ENCODE measurements around the gene GPR158. TPM values are rescaled to one million over a fixed set of nuclear protein-coding genes. Genes with fewer than 3 reads are reported as not detected.

Gene GPR158
- total RNA-seq, 2 experiments from 2014 or later: not detected

GRCh38 chr10:25508112-25508815 lies 333.5 kb downstream of the GPR158 start:
- H3K27me3 Mint-ChIP-seq: no peaks in the 10 kb centered on the region
- no peaks in the 10 kb centered on the region for H3K4me1 Mint-ChIP-seq
- no peaks in the 10 kb centered on the region for H3K36me3 Mint-ChIP-seq
- H3K9me3 Mint-ChIP-seq: no peaks in the 10 kb centered on the region
- no peak for DNase-seq
- no peak overlapping the region for H3K27ac Mint-ChIP-seq
- H3K4me3 Mint-ChIP-seq: no peak overlapping the region

- no peaks in the 10 kb centered on the region for H3K27me3 Mint-ChIP-seq
- no peak for DNase-seq
- H3K4me1 Mint-ChIP-seq: no peaks in the 10 kb centered on the region
- H3K36me3 Mint-ChIP-seq: no peaks in the 10 kb centered on the region
- H3K9me3 Mint-ChIP-seq: no peaks in the 10 kb centered on the region
- H3K27ac Mint-ChIP-seq: no peak overlapping the region
- no peak overlapping the region for H3K4me3 Mint-ChIP-seq
Measured at GRCh38 chr10:25509151-25509550, 334.4 kb downstream of the GPR158 start.

GRCh38 chr10:25522294-25522693 lies 347.5 kb downstream of the GPR158 start:
- no peak for DNase-seq
- Mint-ChIP-seq H3K36me3 (peaks cover 2% of the 10 kb centered on the region), H3K9me3 (peaks cover 3% of the 10 kb centered on the region), H3K27ac (no peak overlapping the region), H3K4me1 (no peaks in the 10 kb centered on the region), H3K4me3 (no peak overlapping the region), H3K27me3 (no peaks in the 10 kb centered on the region)

- DNase-seq: no peak
- Mint-ChIP-seq H3K4me3 (no peak overlapping the region), H3K27ac (no peak overlapping the region), H3K9me3 (peaks cover 3% of the 10 kb centered on the region), H3K4me1 (no peaks in the 10 kb centered on the region), H3K36me3 (peaks cover 2% of the 10 kb centered on the region), H3K27me3 (no peaks in the 10 kb centered on the region)
Measured at GRCh38 chr10:25522946-25523608, 348.3 kb downstream of the GPR158 start.

GRCh38 chr10:25530306-25530705 lies 355.5 kb downstream of the GPR158 start:
- H3K9me3 Mint-ChIP-seq: peaks cover 1% of the 10 kb centered on the region
- H3K36me3 Mint-ChIP-seq: no peaks in the 10 kb centered on the region
- DNase-seq: no peak
- no peak overlapping the region for H3K4me3 Mint-ChIP-seq
- no peak overlapping the region for H3K27ac Mint-ChIP-seq
- no peaks in the 10 kb centered on the region for H3K27me3 Mint-ChIP-seq
- no peaks in the 10 kb centered on the region for H3K4me1 Mint-ChIP-seq

- H3K4me3 Mint-ChIP-seq: no peak overlapping the region
- peaks cover 1% of the 10 kb centered on the region for H3K9me3 Mint-ChIP-seq
- H3K27ac Mint-ChIP-seq: no peak overlapping the region
- H3K4me1 Mint-ChIP-seq: no peaks in the 10 kb centered on the region
- no peaks in the 10 kb centered on the region for H3K27me3 Mint-ChIP-seq
- no peaks in the 10 kb centered on the region for H3K36me3 Mint-ChIP-seq
- no peak for DNase-seq
Measured at GRCh38 chr10:25531457-25532061, 356.8 kb downstream of the GPR158 start.

- H3K36me3 Mint-ChIP-seq: no peaks in the 10 kb centered on the region
- peaks cover 1% of the 10 kb centered on the region for H3K9me3 Mint-ChIP-seq
Measured at GRCh38 chr10:25532213-25532612, 357.4 kb downstream of the GPR158 start.

GRCh38 chr10:25536027-25536426 lies 361.2 kb downstream of the GPR158 start:
- no peak for DNase-seq
- Mint-ChIP-seq H3K27me3 (no peaks in the 10 kb centered on the region), H3K9me3 (peaks cover 3% of the 10 kb centered on the region), H3K4me1 (no peaks in the 10 kb centered on the region), H3K27ac (no peak overlapping the region), H3K4me3 (no peak overlapping the region), H3K36me3 (no peaks in the 10 kb centered on the region)

More at GRCh38 chr10:25532213-25532612, 357.4 kb downstream of the GPR158 start:
- DNase-seq: no peak
- H3K4me1 Mint-ChIP-seq: no peaks in the 10 kb centered on the region
- no peaks in the 10 kb centered on the region for H3K27me3 Mint-ChIP-seq
- no peak overlapping the region for H3K4me3 Mint-ChIP-seq
- H3K27ac Mint-ChIP-seq: no peak overlapping the region

GRCh38 chr10:25547382-25547781 lies 372.6 kb downstream of the GPR158 start:
- Mint-ChIP-seq H3K4me3 (no peak overlapping the region), H3K36me3 (no peaks in the 10 kb centered on the region), H3K27ac (no peak overlapping the region), H3K9me3 (peaks cover 1% of the 10 kb centered on the region), H3K4me1 (no peaks in the 10 kb centered on the region), H3K27me3 (peaks cover 4% of the 10 kb centered on the region)
- DNase-seq: no peak

- no peaks in the 10 kb centered on the region for H3K36me3 Mint-ChIP-seq
- H3K27ac Mint-ChIP-seq: no peak overlapping the region
- no peak overlapping the region for H3K4me3 Mint-ChIP-seq
- H3K27me3 Mint-ChIP-seq: peaks cover 1% of the 10 kb centered on the region
- H3K9me3 Mint-ChIP-seq: no peaks in the 10 kb centered on the region
- no peak for DNase-seq
- H3K4me1 Mint-ChIP-seq: no peaks in the 10 kb centered on the region
Measured at GRCh38 chr10:25552283-25552919, 377.6 kb downstream of the GPR158 start.

GRCh38 chr10:25555865-25556264 lies 381.1 kb downstream of the GPR158 start:
- no peak overlapping the region for H3K4me3 Mint-ChIP-seq
- no peak for DNase-seq
- no peaks in the 10 kb centered on the region for H3K9me3 Mint-ChIP-seq
- H3K27me3 Mint-ChIP-seq: no peaks in the 10 kb centered on the region
- no peak overlapping the region for H3K27ac Mint-ChIP-seq
- no peaks in the 10 kb centered on the region for H3K4me1 Mint-ChIP-seq
- no peaks in the 10 kb centered on the region for H3K36me3 Mint-ChIP-seq

- H3K4me1 Mint-ChIP-seq: no peaks in the 10 kb centered on the region
- H3K36me3 Mint-ChIP-seq: no peaks in the 10 kb centered on the region
- no peaks in the 10 kb centered on the region for H3K27me3 Mint-ChIP-seq
- no peak overlapping the region for H3K27ac Mint-ChIP-seq
- DNase-seq: no peak
- H3K4me3 Mint-ChIP-seq: no peak overlapping the region
- no peaks in the 10 kb centered on the region for H3K9me3 Mint-ChIP-seq
Measured at GRCh38 chr10:25556457-25556856, 381.7 kb downstream of the GPR158 start.

- no peak overlapping the region for H3K27ac Mint-ChIP-seq
- H3K27me3 Mint-ChIP-seq: no peaks in the 10 kb centered on the region
Measured at GRCh38 chr10:25557136-25557535, 382.3 kb downstream of the GPR158 start.

GRCh38 chr10:25561758-25562157 lies 387.0 kb downstream of the GPR158 start:
- Mint-ChIP-seq H3K27me3 (no peaks in the 10 kb centered on the region), H3K27ac (no peak overlapping the region), H3K4me3 (no peak overlapping the region), H3K9me3 (no peaks in the 10 kb centered on the region), H3K36me3 (no peaks in the 10 kb centered on the region), H3K4me1 (no peaks in the 10 kb centered on the region)
- DNase-seq: no peak

More at GRCh38 chr10:25557136-25557535, 382.3 kb downstream of the GPR158 start:
- H3K9me3 Mint-ChIP-seq: no peaks in the 10 kb centered on the region
- DNase-seq: no peak
- H3K4me1 Mint-ChIP-seq: no peaks in the 10 kb centered on the region
- H3K36me3 Mint-ChIP-seq: no peaks in the 10 kb centered on the region
- no peak overlapping the region for H3K4me3 Mint-ChIP-seq

- Mint-ChIP-seq H3K4me3 (no peak overlapping the region), H3K27me3 (no peaks in the 10 kb centered on the region)
- no peak for DNase-seq
Measured at GRCh38 chr10:25562547-25562946, 387.7 kb downstream of the GPR158 start.

More at GRCh38 chr10:25562547-25562946, 387.7 kb downstream of the GPR158 start:
- Mint-ChIP-seq H3K27ac (no peak overlapping the region), H3K9me3 (no peaks in the 10 kb centered on the region), H3K4me1 (no peaks in the 10 kb centered on the region), H3K36me3 (no peaks in the 10 kb centered on the region)

All from activated naive CD8-positive, alpha-beta T cell treated with anti-CD3 and anti-CD28 coated beads for 36 hours (primary cell).